Right ventricle myocardium inferior (tissue), 1 donor: ENCODE measurements around the gene JMJD6. TPM values are rescaled to one million over a fixed set of nuclear protein-coding genes. Genes with fewer than 3 reads are reported as not detected.

Experiments used
- ATAC-seq: fragments of 200-7000 bp; cut with Tn5 transposase; one replicate; pipeline ENCODE4 v1.9.1; 2020; ENCODE audit warnings: mild to moderate bottlenecking, moderate library complexity
- DNase-seq: peaks from one replicate; pipeline ENCODE4 v3.0.0; 2021; ENCODE audit errors: missing footprints
- intact Hi-C: fragments of 100-400 bp; cut with DNase I; formaldehyde crosslinking; loops from one replicate; pipeline ENCODE4 v1.11.0; 2022
- total RNA-seq: library from RNA; stranded (reverse); fragmentation: NEBNext Ultra II Directional; extraction: Animal tissue kit (Norgen Biotek cat#: 25700); gene quantifications from one replicate; pipeline ENCODE4 v1.2.1, GENCODE V29; 2021
- donor health status: DM: no; HTN: yes; CAD: no; lungs with severe emphysema.

The JMJD6 gene
- total RNA-seq, 1 donor from 2014 or later = 62.8 TPM

- ATAC-seq = peak; percentile 23
- intact Hi-C loops = loop anchor here (1.0 to 2.0 kb wide), 2 partner anchors 13 to 27 kb away; no protein-coding TSS in a partner anchor
These were observed 38.2 kb downstream of the JMJD6 start for GRCh38 chr17:76688165-76688622.

GRCh38 chr17:76687298-76688164, 38.9 kb downstream of the JMJD6 start:
- intact Hi-C loops = loop anchor here (1.0 to 2.0 kb wide), 2 partner anchors 14 to 27 kb away; no protein-coding TSS in a partner anchor
- peak; percentile 71 for ATAC-seq

More at GRCh38 chr17:76688165-76688622, 38.2 kb downstream of the JMJD6 start:
- peak; percentile 79 for DNase-seq

GRCh38 chr17:76686538-76687297, 39.7 kb downstream of the JMJD6 start:
- DNase-seq = no peak
- intact Hi-C loops = no loop called here
- no peak for ATAC-seq

More at GRCh38 chr17:76687298-76688164, 38.9 kb downstream of the JMJD6 start:
- DNase-seq = peak; percentile 87

GRCh38 chr17:76685846-76686245, 40.6 kb downstream of the JMJD6 start:
- intact Hi-C loops = no loop called here
- ATAC-seq (no peak), DNase-seq (no peak)

GRCh38 chr17:76685366-76685765, 41.0 kb downstream of the JMJD6 start:
- intact Hi-C loops = no loop called here
- no peak for ATAC-seq
- DNase-seq = no peak

GRCh38 chr17:76684756-76685155, 41.6 kb downstream of the JMJD6 start:
- no peak for ATAC-seq
- DNase-seq = no peak
- intact Hi-C loops = no loop called here

GRCh38 chr17:76683921-76684745, 42.3 kb downstream of the JMJD6 start:
- intact Hi-C loops = no loop called here

GRCh38 chr17:76683011-76683755, 43.2 kb downstream of the JMJD6 start:
- intact Hi-C loops = no loop called here
- DNase-seq (no peak), ATAC-seq (no peak)

More at GRCh38 chr17:76683921-76684745, 42.3 kb downstream of the JMJD6 start:
- ATAC-seq = no peak
- no peak for DNase-seq

- ATAC-seq (peak; percentile 47), DNase-seq (no peak)
- intact Hi-C loops = no loop called here
These were observed 44.1 kb downstream of the JMJD6 start for GRCh38 chr17:76682296-76682695.

GRCh38 chr17:76681222-76682137, 44.9 kb downstream of the JMJD6 start:
- intact Hi-C loops = loop anchor here (2.0 kb wide), 1 partner anchor 33 kb away; no protein-coding TSS in a partner anchor
- ATAC-seq (peak; percentile 59), DNase-seq (no peak)

GRCh38 chr17:76679239-76679638, 47.2 kb downstream of the JMJD6 start:
- ATAC-seq = no peak
- intact Hi-C loops = no loop called here
- no peak for DNase-seq

GRCh38 chr17:76678330-76678729, 48.1 kb downstream of the JMJD6 start:
- intact Hi-C loops = no loop called here
- no peak for DNase-seq

GRCh38 chr17:76677406-76677805, 49.0 kb downstream of the JMJD6 start:
- ATAC-seq (no peak), DNase-seq (no peak)
- intact Hi-C loops = no loop called here

More at GRCh38 chr17:76678330-76678729, 48.1 kb downstream of the JMJD6 start:
- no peak for ATAC-seq

GRCh38 chr17:76676629-76677028, 49.8 kb downstream of the JMJD6 start:
- ATAC-seq (no peak), DNase-seq (no peak)
- intact Hi-C loops = no loop called here

GRCh38 chr17:76675648-76676047, 50.8 kb downstream of the JMJD6 start:
- intact Hi-C loops = no loop called here
- DNase-seq (no peak), ATAC-seq (no peak)

- ATAC-seq = no peak
- intact Hi-C loops = loop anchor here (5.0 kb wide), 1 partner anchor 38 kb away; the partner anchor contains the start of gene MXRA7
- DNase-seq = no peak
These were observed 51.8 kb downstream of the JMJD6 start for GRCh38 chr17:76674600-76674999.

GRCh38 chr17:76673729-76674128, 52.7 kb downstream of the JMJD6 start:
- no peak for DNase-seq
- intact Hi-C loops = loop anchor here (5.0 kb wide), 1 partner anchor 39 kb away; the partner anchor contains the start of gene MXRA7
- no peak for ATAC-seq
